ENCODE data around the gene COX15.

- TF ChIP-seq YY1 (IDR thresholded peaks at IDR 0.05; ENCODE audit: insufficient read depth, insufficient read length) (no peak), ZNF274 (IDR thresholded peaks at IDR 0.05; ENCODE audit: low read depth, low read length) (no peak)
These were observed 20.7 kb downstream of the COX15 start for GRCh38 chr10:99711129-99711719.
